ENCODE results near the gene YAF2.

- TF ChIP-seq CTCF (IDR thresholded peaks at IDR 0.05; ENCODE audit: low read length) (no peak), EZH2 (IDR thresholded peaks at IDR 0.05; ENCODE audit: borderline replicate concordance, low read length) (no peak)
These were observed 15.3 kb downstream of the YAF2 start for GRCh38 chr12:42222724-42223123.

All from OCI-LY1 (cell line).